HL-60/S4 treated with retinoic acid at 250 ng/mL for 4 days and 3 days (cell line): ENCODE measurements around the gene LRRC32.
"Not testable (repeated sequence)": the region's sequence is repeated elsewhere in the genome, so short reads cannot be mapped to it uniquely, and the experiment has no call there.

Experiments
- in situ Hi-C: fragments of 300-500 bp; cut with MboI; formaldehyde crosslinking; loops from 2 replicates; pipeline ENCODE4 v1.7.0; 2022; ENCODE audit warnings: low sequenced_read_pairs

The LRRC32 gene

GRCh38 chr11:76653012-76653673 is 17.4 kb downstream of the LRRC32 start:
- in situ Hi-C loops = no loop called here

- in situ Hi-C loops = no loop called here
These were observed 20.6 kb downstream of the LRRC32 start for GRCh38 chr11:76649851-76650372.

- in situ Hi-C loops = no loop called here
These were observed 21.5 kb downstream of the LRRC32 start for GRCh38 chr11:76649011-76649410.

GRCh38 chr11:76648061-76648460 is 22.5 kb downstream of the LRRC32 start:
- in situ Hi-C loops = no loop called here

GRCh38 chr11:76646882-76647534 is 23.5 kb downstream of the LRRC32 start:
- in situ Hi-C loops = no loop called here

GRCh38 chr11:76644591-76644990 is 26.0 kb downstream of the LRRC32 start:
- in situ Hi-C loops = no loop called here

GRCh38 chr11:76643711-76644110 is 26.8 kb downstream of the LRRC32 start:
- in situ Hi-C loops = not testable (repeated sequence)

- in situ Hi-C loops = no loop called here
These were observed 28.2 kb downstream of the LRRC32 start for GRCh38 chr11:76642341-76642740.

GRCh38 chr11:76641905-76642304 is 28.6 kb downstream of the LRRC32 start:
- in situ Hi-C loops = no loop called here

GRCh38 chr11:76640501-76640900 is 30.0 kb downstream of the LRRC32 start:
- in situ Hi-C loops = no loop called here

- in situ Hi-C loops = no loop called here
These were observed 30.9 kb downstream of the LRRC32 start for GRCh38 chr11:76639621-76640020.

- in situ Hi-C loops = no loop called here
These were observed 32.0 kb downstream of the LRRC32 start for GRCh38 chr11:76638270-76639197.

- in situ Hi-C loops = no loop called here
These were observed 32.9 kb downstream of the LRRC32 start for GRCh38 chr11:76637491-76638269.

GRCh38 chr11:76636826-76637460 is 33.6 kb downstream of the LRRC32 start:
- in situ Hi-C loops = no loop called here

- in situ Hi-C loops = no loop called here
These were observed 34.4 kb downstream of the LRRC32 start for GRCh38 chr11:76635991-76636738.

GRCh38 chr11:76634886-76635285 is 35.7 kb downstream of the LRRC32 start:
- in situ Hi-C loops = no loop called here

- in situ Hi-C loops = no loop called here
These were observed 38.1 kb downstream of the LRRC32 start for GRCh38 chr11:76632492-76632891.

GRCh38 chr11:76631566-76632308 is 38.8 kb downstream of the LRRC32 start:
- in situ Hi-C loops = no loop called here
